Measurements from ENCODE around the gene NBPF3. TPM values are rescaled to one million over a fixed set of nuclear protein-coding genes. Genes with fewer than 3 reads are reported as not detected.

The NBPF3 gene
- total RNA-seq, 1 donor from 2014 or later: 22.0 TPM

DNA sequence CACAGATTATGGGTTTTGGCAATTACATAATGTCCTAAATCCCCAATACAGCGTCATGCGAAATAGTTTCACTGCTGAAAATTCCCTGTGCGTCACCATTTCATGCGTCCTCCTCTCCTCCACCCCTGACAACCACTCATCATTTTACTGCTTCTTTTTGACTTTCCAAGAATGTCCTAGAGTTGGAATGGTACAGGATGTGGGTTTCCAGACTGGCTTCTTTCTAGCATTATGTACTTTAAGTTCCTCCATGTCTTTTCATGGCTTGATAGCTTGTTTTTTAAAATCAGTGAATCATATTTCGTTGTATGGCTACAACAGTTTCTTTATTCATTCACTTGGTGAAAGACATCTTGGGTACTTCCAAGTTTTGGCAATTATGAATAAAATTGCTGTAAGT, 7.4 kb downstream of the NBPF3 start:
- Mint-ChIP-seq H3K27ac (no peak overlapping the region), H3K36me3 (peaks cover 10% of the 10 kb centered on the region), H3K4me1 (no peaks in the 10 kb centered on the region), H3K4me3 (no peak overlapping the region), H3K27me3 (ENCODE audit: insufficient read depth, low read depth) (no peaks in the 10 kb centered on the region), H3K9me3 (no peaks in the 10 kb centered on the region)
- Histone ChIP-seq H3K4me2 (no peak overlapping the region), H2AFZ (replicated peaks) (no peak overlapping the region), H3K4me3 (no peak overlapping the region), H3K4me1 (no peaks in the 10 kb centered on the region), H4K20me1 (ENCODE audit: low read depth) (peaks cover 9% of the 10 kb centered on the region), H3K27ac (no peak overlapping the region), H3K27me3 (no peaks in the 10 kb centered on the region), H3K9me3 (ENCODE audit: low read depth) (no peaks in the 10 kb centered on the region), H3K79me2 (ENCODE audit: low read depth) (peaks cover 15% of the 10 kb centered on the region), H3K9ac (no peak overlapping the region), H3F3A (ENCODE audit: low read depth) (no peaks in the 10 kb centered on the region), H3K36me3 (no peaks in the 10 kb centered on the region)
- no peak for DNase-seq (ENCODE audit: low spot score)
- no peak for TF ChIP-seq EZH2phosphoT487 (IDR thresholded peaks at IDR 0.05)
- no peak for TF ChIP-seq EZH2 (IDR thresholded peaks at IDR 0.05)
- TF ChIP-seq, protein P1, sequence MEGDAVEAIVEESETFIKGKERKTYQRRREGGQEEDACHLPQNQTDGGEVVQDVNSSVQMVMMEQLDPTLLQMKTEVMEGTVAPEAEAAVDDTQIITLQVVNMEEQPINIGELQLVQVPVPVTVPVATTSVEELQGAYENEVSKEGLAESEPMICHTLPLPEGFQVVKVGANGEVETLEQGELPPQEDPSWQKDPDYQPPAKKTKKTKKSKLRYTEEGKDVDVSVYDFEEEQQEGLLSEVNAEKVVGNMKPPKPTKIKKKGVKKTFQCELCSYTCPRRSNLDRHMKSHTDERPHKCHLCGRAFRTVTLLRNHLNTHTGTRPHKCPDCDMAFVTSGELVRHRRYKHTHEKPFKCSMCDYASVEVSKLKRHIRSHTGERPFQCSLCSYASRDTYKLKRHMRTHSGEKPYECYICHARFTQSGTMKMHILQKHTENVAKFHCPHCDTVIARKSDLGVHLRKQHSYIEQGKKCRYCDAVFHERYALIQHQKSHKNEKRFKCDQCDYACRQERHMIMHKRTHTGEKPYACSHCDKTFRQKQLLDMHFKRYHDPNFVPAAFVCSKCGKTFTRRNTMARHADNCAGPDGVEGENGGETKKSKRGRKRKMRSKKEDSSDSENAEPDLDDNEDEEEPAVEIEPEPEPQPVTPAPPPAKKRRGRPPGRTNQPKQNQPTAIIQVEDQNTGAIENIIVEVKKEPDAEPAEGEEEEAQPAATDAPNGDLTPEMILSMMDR (IDR thresholded peaks at IDR 0.05): no peak

DNA sequence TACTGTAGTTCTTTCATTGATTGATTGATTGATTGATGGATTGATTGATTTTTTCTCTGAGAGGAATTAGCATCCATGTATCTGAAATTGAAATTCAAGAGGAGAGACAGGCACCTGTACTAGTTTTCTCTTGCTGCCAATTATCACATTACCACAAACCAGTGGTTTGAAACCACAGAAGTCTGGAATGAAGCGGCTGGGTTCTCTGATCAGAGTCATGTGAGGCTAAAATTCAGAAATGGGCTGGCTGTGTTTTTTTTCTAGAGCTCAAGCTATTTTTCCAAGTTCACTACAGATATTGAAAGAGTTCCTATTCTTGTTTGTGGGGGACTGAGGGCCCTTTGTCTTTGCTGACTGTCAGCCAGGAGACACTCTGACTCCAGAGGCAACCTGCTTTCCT, 10.0 kb downstream of the NBPF3 start:
- Mint-ChIP-seq H3K4me3 (no peak overlapping the region), H3K27ac (no peak overlapping the region), H3K36me3 (peaks cover 11% of the 10 kb centered on the region), H3K27me3 (ENCODE audit: insufficient read depth, low read depth) (no peaks in the 10 kb centered on the region), H3K9me3 (no peaks in the 10 kb centered on the region), H3K4me1 (no peaks in the 10 kb centered on the region)
- H3K27ac ChIP-seq: no peak overlapping the region
- no peaks in the 10 kb centered on the region for H3K4me1 ChIP-seq
- no peak overlapping the region for H3K9ac ChIP-seq
- H3K4me2 ChIP-seq: no peak overlapping the region
- TF ChIP-seq EZH2 (IDR thresholded peaks at IDR 0.05): no peak
- no peak for TF ChIP-seq EZH2phosphoT487 (IDR thresholded peaks at IDR 0.05)
- TF ChIP-seq, protein P1 (IDR thresholded peaks at IDR 0.05): no peak
- H3K27me3 ChIP-seq: no peaks in the 10 kb centered on the region
- H3K4me3 ChIP-seq: no peak overlapping the region
- no peaks in the 10 kb centered on the region for H3K79me2 ChIP-seq (ENCODE audit: low read depth)
- H2AFZ ChIP-seq (replicated peaks): no peak overlapping the region
- H3K36me3 ChIP-seq: no peaks in the 10 kb centered on the region
- DNase-seq (ENCODE audit: low spot score): no peak
- H3F3A ChIP-seq (ENCODE audit: low read depth): no peaks in the 10 kb centered on the region
- H4K20me1 ChIP-seq (ENCODE audit: low read depth): peaks cover 3% of the 10 kb centered on the region
- no peaks in the 10 kb centered on the region for H3K9me3 ChIP-seq (ENCODE audit: low read depth)

DNA sequence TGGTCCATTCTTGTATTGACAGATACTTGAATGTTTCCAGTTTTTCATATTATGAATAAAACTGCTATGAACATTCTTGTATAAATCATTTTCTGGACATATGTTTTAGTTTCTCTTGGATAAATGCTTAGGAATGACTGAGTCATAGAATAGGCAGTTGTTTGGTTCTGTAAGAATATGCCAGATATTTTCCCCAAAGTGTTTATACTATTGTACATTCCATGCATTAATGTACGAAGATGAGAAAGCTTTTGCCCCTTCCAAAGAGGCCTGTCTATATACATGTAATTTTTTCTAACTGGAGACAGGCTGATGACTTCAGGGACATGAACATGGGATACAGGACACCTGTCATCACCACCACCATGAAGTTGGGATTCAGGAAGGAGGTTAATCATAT, 11.3 kb downstream of the NBPF3 start:
- Mint-ChIP-seq H3K27ac (no peak overlapping the region), H3K9me3 (no peaks in the 10 kb centered on the region), H3K27me3 (ENCODE audit: insufficient read depth, low read depth) (no peaks in the 10 kb centered on the region), H3K4me1 (no peaks in the 10 kb centered on the region), H3K4me3 (no peak overlapping the region), H3K36me3 (peaks cover 11% of the 10 kb centered on the region)
- H3K4me2 ChIP-seq: no peak overlapping the region
- H4K20me1 ChIP-seq (ENCODE audit: low read depth): peaks cover 8% of the 10 kb centered on the region
- no peaks in the 10 kb centered on the region for H3K9me3 ChIP-seq (ENCODE audit: low read depth)
- H3K27ac ChIP-seq: no peak overlapping the region
- H3K36me3 ChIP-seq: no peaks in the 10 kb centered on the region
- H3K4me1 ChIP-seq: no peaks in the 10 kb centered on the region
- no peaks in the 10 kb centered on the region for H3K79me2 ChIP-seq (ENCODE audit: low read depth)
- TF ChIP-seq, protein P1 (IDR thresholded peaks at IDR 0.05): no peak
- no peak for TF ChIP-seq EZH2 (IDR thresholded peaks at IDR 0.05)
- TF ChIP-seq EZH2phosphoT487 (IDR thresholded peaks at IDR 0.05): no peak
- H3K4me3 ChIP-seq: no peak overlapping the region
- H2AFZ ChIP-seq (replicated peaks): no peak overlapping the region
- H3K9ac ChIP-seq: no peak overlapping the region
- no peaks in the 10 kb centered on the region for H3K27me3 ChIP-seq
- H3F3A ChIP-seq (ENCODE audit: low read depth): no peaks in the 10 kb centered on the region
- no peak for DNase-seq (ENCODE audit: low spot score)

Data from neural progenitor cell (in vitro differentiated cells).